Activated CD4-positive, alpha-beta T cell treated with anti-CD3 and anti-CD28 coated beads for 1 hour (primary cell): ENCODE results near the gene ZNF212.
A peak's percentile ranks its signal among the peaks of the same experiment; 100 is the strongest.

ENCODE experiments used
- DNase-seq: peaks from one replicate; pipeline ENCODE4 v3.0.0-alpha.2; 2020

ZNF212 gene

DNA sequence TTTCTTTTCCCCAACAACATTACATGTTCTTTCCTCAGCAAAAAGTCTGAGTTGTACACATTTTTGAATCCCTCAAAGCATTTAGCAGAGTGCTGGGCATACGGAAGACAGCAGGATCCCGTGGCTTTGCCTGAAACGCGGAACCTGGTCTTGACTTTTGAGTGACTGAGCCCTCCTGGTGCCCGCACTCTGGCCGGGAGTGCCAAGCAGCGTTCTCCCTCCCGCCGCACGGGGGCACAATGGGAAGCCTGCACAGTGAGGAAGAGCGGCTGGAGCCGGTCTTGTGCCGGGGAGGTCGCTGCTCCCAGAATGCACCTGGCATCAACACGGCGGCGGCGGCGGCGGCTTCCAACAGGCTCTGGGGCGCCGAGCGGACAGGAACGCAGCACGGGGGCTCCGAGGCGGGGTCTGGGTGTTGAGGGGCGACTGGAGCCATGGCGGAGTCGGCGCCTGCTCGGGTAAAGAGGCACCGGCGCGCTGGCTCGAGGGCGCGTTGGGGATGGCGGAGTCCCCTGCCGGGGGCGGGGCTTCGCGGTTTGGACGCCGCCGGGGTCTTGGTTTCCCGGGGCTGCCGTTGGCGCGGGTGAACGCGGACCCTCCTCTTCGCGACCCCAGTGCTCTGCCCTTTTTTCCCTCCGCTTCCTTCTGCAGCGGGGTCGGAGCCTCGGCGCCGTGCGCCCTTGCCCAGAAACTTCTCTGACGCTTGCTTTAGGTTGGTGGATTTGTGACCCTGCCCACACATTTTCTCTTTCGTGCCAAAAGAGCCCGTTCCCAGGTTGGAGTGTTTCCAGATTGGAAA is at the start of gene ZNF212:
TSS of gene ZNF212 (plus strand) at position 307 of the 799 bp plus-strand sequence. CDS start at position 435, 128 bp downstream.
- DNase-seq, result peak; percentile 82

DNA sequence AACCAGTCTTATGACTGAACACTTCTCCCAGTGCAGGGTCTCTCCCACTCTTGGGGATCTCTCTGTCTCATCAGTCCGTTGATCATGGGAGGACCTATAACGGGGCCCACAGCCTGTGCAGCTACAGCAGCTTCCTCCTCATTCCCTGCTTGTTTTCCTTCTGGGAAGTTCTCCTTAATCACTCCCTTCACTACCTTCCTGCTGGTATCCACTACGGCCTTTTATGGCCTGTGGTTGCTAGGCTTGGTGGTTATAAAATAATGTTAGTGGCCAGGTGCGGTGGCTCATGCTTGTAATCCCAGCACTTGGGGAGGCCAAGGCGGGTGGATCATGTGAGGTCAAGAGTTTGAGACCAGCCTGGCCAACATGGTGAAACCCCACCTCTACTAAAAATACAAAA is 47.6 kb upstream of the ZNF212 start:
- DNase-seq, result no peak

DNA sequence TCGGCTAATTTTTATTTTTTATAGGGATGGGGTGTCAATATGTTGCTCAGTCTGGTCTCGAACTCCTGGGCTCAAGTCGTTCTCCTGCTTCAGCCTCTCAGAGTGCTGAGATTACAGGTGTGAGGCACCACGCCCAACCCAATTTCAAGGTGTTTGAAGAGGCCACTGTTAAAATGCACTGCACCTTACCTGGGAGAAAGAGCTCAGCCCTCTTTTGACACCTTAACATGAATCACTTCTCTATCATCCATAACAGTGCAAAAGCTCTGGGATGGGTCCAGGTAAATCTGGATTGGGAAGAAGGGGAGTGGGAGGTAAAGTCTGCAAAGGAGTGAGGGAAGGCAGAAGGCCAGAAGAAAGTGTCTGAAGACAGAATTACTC is 44.7 kb upstream of the ZNF212 start:
- DNase-seq, result no peak

DNA sequence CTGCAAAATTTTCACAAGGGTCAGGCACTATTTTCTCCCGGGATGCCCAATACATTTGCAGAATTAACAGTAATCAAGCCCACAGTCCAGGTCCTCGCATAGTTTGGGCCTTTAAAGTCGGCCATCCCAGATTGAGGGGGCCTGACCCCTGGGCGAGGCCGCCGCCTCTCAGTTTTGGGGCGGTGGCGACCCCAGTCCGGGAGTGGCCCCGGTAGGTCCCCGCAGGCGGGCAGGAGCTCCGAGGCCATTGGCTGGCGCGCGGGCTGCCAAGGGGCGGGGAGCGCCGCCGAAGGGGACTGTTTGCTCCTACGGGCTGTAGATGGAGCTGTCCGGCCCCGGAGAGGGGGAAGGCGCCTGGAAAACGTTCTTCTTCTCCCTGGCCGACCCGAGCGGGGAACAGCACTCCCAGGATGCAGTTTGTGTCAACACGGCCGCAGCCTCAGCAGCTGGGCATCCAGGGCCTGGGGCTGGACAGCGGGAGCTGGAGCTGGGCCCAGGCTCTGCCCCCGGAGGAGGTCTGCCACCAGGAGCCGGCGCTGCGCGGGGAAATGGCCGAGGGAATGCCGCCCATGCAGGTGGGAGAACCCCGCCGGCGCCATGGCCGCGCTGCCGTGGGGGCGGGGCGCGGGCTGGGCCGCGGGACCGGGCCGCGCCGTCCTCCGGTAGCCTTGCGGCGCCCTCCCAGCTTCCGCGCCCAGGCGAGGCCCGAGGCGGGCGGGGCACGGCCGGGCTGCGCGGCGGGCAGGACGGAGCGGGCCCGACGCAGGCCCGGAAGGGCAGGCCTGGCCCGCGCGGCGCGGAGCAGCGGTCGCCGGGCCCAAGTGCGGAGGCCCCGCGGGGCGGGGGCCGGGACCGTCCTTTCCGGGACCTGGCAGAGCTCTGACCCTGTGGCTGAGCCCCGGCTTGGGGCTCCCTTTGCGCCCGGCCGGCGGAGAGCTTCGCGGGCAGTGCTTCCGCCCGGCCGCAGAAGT is 44.0 kb upstream of the ZNF212 start, which contains the start of gene ZNF282:
TSS of gene ZNF282 (plus strand) at position 367 of the 971 bp plus-strand sequence. CDS start at position 411, 44 bp downstream.
- peak; percentile 46 for DNase-seq

DNA sequence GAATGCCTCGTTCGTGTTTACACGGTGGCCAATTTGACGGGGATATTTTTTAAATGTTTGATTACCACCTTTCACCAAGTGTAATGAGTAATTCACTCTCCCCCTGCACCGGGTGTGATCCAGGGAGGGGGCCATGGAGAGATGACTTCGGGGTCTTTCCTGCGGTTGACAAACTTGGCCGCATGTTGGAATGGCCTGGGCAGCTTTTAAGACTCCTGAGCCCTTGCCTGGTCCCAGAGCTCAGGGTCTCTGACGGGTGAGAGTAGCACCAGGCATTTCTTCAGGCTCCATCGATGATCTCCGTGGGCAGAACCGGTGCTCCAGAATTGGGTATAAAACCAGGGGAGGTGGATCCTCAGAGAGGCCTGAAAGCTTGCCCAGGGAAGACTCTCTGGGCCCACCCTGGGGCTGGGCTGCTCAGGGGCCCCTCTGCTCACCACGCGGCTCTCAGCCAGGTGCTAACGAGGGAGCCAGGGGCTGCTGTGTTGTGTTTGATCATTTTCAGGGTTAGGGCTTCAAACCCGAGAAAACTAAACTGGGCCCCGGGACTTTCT is 43.2 kb upstream of the ZNF212 start:
- DNase-seq, result no peak

DNA sequence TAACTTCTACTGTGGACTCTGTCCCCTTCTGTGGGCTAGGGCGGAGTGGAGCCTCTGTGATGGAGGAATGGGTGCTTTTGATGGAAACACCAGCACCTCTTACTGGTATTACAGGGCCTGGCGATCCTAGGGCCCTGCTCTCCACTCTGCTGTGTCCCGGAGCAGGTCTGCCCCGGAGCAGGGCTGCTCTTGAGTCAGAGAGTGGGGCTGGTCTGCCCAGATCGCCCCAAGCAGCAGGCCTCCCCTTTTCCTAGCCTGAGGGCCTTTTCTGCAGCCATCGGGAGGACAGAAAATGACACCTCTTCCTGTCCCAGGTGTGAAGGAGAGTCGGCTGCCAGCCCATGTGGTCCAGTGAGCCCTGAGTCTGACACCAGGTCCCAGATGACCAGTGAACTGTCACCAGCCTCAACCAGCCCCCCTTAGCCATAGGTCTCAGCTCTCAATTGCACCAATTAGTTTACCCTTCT is 42.7 kb upstream of the ZNF212 start:
- no peak for DNase-seq

DNA sequence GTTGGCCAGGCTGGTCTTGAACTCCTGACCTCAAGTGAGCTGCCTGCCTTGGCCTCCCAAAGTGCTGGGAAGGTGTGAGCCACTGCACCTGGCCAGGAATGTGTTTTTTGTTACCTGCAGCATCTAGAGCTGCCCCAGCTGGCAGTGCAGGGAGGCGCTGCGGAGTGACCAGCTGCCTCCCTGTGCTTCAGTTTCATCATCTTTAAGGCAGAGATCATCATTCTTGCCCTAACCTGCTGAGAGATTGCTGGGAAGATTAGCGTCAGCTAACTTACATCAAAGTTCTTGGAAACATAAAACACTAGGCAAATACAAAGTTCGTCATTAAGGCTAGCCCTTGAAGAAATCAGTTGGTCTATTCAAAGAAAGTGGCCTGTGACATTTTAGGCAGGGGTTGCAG is 41.8 kb upstream of the ZNF212 start:
- DNase-seq, result no peak

DNA sequence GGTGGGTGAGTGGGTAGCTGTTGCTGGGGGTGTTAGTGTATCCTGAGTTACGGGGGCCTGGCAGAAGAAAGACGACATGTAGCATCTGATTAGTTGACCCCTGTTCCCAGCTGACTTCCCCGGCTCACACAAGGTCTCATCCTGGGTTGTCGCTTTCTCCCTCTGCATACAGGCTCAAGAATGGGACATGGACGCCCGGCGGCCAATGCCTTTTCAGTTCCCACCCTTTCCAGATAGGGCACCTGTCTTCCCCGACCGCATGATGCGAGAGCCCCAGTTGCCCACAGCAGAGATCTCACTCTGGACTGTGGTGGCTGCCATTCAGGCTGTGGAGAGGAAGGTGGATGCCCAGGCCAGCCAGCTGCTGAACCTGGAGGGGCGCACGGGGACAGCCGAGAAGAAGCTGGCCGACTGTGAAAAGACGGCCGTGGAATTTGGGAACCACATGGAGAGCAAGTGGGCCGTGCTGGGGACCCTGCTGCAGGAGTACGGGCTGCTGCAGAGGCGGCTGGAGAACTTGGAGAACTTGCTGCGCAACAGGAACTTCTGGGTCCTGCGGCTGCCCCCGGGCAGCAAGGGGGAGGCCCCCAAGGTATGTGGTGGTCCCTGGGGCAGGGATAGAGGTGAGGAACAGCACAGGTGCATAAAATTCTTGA is 41.2 kb upstream of the ZNF212 start:
- DNase-seq, result no peak

DNA sequence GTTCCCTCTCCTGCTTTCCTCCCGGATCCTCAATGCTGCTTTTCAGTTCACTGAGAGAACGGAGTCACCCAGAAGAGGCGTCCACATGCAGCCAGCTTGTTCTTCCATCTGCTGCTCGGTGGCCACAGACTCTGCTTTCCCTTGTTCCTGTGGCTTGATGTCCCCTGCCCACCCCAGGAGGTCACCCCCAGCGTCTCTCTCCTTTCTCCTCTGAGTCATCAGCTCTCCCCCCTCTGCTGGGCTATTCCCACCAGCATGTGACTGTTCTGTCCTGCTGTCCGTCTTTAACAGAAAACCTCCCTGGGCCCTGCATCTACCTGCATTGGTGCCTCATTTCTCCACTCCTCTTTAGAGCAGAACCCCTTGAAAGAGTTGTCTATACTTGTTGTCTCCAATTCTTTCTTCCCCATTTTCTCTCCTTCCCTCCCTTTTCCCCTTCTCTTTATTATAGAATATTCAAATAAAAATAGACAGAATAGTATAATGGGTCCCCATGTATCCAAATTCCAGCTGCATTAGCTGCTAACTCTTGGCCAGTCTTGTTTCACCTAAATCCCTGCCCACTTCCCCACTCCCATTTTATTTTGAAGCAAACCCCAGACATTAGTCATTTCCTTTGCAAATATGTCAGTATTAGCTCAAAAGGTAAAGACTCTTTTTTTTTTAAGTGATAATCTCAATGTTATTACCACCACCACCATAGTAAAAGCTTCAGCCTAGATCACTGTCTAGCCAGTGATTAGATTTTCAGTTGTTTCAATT is 40.0 kb upstream of the ZNF212 start:
- DNase-seq, result no peak

DNA sequence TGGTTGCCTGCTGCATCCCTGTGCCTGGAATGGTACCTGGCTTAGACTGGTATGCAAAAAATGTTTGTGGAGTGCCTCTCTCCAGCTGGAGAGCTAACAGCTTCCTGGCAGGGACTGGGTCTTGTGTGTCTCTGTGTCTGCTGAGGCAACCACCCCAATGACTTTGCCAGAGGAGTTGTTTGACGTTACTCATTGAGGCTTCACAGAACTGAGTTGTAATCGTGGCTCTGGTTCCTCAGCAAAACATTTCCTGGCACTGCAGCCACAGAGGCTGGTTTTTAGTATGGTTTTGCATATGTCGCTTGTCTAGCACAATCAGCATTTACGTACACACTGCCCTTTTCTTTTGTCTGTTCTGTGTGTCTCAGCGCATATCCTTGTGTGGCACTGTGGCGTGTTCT is 36.6 kb upstream of the ZNF212 start:
- DNase-seq, result no peak

DNA sequence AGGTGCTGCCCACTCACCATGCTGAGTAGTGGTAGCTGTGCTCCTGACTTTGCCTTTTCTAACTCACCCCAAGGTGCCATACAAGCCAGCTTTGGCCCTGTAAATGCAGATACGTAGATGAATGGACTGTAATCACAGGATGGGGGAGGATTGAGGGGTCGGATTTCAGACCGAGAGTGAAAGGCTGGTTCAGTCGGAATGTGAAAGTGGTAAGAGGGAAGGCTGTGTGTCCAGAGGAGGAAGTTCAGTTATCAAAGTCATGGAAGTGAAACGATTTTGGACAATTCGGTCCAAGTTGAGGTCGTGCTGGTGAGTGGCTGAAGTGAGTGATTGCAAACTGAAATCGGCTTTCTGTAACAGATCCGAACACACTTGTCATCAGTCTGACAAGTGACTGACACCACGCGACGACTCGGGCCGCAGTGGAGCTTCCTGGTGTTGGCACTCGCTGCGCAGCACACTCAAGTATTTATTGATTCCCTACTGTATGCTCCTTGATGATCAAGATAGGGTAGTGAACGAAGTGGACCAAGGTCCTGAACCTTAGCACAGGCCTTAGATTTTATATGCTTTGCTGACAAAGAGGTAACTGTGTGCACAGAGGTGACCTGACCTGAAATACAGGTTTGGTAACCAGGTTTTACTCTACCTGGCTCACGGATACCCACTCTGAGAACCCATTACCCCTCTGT is 33.6 kb upstream of the ZNF212 start:
- DNase-seq, result no peak

DNA sequence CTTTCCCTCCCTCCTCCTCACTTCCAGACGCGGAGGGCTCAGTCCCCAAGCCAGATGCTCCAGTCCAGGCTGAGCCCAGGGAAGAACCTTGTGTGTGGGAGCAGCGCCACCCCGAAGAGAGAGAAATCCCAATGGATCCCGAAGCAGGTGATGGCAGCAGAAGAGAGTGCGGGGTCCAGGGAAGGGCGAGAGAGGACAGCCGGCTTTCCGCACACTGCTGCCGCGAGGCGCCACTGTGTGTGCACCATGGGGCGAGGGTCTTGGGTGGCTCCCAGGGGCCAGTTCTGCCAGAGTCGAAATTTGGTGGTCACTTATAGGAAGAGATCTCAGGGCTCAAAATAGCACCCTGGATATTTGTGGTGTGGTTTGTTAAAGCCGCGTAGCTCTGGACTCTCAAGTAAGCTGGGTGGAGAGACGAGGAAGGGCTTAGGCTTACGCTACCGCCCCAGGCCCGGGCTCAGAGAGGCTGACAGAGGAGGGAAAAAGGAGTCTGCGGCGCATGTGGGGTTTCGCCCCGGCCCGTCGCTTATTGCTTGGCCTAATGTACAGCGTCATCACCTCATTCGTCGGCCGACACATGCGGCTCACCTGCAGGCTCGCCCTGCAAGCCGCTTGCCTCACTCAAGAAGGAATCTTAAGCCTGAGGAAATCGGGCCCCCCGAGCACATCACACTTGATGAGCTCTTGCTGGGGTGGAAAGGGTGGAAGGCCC is 32.0 kb upstream of the ZNF212 start:
- DNase-seq, result no peak

DNA sequence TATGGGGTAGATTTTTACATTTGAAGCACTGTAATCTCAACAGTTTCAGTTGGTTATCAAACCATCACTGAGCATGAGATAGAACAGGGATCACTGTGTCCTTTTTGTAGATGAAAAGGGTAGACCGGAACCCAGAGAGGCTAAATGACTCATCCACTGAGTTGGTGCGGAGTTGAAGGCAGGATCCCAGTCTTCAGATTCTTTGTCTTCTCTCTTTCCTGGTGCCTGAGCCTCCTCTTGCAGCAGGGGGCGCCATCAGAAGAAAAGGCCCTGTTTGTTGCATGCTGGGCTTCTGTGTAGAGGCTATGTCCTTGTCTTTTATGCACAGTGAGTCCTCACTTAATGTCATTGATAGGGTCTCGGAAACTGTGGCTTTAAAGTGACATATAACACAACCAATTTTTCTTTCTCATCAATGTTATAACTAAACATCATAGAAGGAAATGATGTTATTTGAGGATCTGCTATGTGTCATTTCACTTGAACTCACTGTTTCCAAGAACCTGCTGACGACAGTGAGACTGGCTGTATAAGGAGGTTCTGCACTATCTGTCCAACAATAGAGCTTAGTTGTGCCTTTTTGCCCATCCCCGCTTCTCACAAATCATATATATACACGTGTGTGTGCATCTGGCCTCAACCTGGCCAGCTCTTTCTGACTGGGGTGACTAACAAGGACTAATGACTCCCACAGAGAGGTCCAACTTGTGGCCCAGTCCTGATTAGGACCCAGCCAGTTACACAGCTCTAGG is 29.8 kb upstream of the ZNF212 start:
- DNase-seq, result peak; percentile 51

DNA sequence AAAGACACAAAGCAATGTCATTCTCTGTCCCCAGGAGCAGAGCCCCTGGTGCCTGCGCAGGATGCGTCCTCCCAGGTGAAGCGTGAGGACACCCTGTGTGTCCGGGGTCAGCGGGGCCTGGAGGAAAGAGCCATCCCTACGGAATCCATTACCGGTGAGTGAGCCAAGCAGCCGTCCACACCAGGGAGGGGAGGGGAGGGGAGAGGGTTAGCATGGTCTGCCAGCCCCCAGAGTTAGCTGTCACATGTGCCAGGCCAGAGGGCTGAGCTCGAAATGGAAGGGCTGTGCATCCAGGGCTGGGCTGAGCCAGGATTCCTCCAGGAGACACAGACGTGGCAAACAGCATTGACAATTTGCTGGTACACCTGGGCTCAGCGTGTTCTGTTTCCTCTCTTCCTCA is 28.9 kb upstream of the ZNF212 start:
- DNase-seq, result no peak

DNA sequence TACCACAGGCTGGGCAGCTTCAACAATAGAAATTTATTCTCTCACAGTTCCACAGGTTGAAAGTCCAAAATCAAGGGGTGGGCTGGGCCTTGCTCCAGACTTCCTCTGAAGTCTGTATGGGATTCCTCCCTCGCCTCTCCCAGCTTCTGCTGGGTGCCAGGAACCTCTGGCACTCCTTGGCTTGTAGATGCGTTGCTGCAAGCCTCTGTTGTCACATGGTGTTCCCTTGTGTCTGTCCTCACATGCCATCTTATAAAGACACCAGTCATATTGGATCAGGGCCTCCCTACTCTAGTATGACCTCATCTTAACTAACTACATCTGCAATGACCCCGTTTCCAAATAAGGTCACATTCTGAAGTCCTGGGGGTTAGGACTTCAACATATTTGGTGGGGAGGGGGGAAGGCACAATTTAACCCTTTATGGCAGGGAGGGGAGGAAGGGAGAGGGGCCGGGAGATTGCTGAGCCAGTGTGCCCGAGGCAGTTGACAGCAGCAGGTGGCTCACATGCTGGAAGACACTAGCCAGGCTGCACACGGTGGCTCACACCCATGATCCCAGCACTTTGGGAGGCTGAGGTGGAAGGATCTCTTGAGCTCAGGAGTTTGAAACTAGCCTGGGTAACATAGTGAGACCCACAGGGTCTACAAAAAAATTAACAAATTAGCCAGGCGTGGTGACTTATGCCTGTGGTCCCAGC is 25.3 kb upstream of the ZNF212 start:
- DNase-seq, result no peak

DNA sequence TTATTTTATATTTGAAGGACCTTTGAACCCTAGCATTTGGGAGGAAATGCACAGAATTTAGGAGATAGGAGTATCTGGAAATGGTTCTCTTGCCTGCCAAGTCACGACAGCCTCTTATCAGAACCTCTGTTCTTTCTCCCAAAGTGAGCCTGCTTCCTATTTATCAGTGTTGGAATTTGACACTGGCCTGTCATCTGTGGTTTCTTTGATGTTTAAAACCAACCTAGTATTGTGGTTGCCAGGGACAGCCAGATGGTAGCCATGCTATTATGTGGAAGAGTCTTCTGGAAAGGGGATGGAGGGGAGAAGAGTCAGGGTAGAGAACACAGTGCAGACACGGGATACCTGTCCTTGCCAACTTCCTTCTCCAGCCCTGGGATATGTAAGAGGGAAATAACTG is 23.0 kb upstream of the ZNF212 start:
- no peak for DNase-seq

DNA sequence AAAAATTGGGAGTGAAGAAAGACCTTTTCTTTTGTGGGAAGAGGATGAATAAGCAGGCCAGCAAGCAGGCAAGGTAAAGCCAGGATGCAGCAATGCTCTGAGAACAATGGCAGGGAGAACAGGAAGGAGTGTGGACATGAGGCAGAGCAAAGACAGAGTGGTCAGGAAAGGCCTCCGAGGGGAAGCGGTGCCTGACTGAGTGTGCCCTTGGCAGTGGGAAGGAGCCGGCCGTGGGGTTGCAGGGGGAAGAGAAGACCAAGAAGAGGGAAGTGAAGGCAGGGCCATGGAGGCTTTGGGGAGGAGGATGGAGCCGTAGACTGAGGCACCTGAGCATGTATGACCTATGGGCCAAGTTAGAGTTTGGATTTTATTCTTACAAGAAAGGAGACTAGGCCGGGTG is 21.9 kb upstream of the ZNF212 start:
- no peak for DNase-seq

DNA sequence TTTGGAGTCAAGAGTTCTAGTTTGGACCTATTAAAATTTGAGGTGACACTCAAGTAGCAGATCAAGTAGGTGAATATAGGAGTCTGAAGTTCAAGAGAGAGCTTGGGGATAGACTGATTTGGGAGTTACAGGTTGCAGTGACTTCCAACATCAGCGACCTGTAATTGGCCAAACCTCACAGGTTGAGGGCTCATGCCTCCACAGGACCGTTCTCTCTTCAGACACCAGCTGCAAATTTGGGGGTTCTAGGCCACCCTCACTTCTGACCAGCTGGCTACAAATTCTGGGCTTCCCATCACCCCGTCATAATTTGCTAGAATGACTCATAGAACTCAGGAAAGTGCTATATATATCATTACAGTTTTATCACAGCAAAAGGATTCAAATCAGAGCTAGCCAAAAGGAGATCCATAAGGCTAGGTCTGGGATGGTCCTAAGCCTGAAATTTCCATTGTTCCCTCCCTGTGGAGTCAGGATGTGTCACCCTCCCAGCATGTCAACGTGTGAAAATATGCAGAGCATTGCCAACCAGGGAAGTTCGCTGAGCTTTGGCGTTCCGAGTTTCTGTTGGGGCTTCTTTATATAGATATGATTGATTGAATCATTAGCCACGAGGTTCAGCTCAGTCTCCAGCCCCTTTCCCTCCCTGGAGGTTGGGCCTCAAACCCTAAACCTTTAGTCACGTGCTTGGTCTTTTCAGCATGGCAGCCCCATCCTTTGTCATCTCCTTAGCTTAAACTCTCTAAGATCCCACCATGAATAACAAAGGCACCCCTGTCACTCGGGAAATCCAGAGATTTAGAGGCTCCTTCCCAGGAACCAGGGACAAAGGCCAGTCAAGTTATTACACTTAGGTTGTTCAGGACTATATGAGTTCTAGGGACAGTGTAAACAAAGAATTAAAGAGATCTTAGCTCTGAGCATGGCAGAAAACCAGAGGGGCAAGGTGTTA is 20.7 kb upstream of the ZNF212 start:
- no peak for DNase-seq
